OCI-LY7 (cell line): ENCODE measurements around the gene DUOX1. TPM values are rescaled to one million over a fixed set of nuclear protein-coding genes. Genes with fewer than 3 reads are reported as not detected.

Experiments used
- BruUV-seq: library from RNA; stranded (reverse); fragments of 400-500 nt; replicated peaks from 2 replicates; lab custom pipeline; 2021; lab: Mats Ljungman, UMichigan
- CTCF ChIA-PET: fragments of 300-600 bp; sonication (Branson Sonifier 250); formaldehyde crosslinking; loops from one replicate; lab custom pipeline; 2022; ENCODE audit warnings: antibody characterized with exemption; ENCODE audit not compliant: unreplicated experiment; lab: Charles Lee
- POLR2A ChIA-PET: fragments of 300-600 bp; sonication (Branson Sonifier 250); formaldehyde crosslinking; loops from one replicate; lab custom pipeline; 2022; ENCODE audit warnings: antibody characterized with exemption; lab: Charles Lee
- DNase-seq: peaks from one replicate; pipeline ENCODE4 v3.0.0-alpha.2; 2015; ENCODE audit warnings: low spot score
- H2AFZ ChIP-seq: fragments of 200-600 bp; sonication (generic), shearing (Covaris generic); 2 replicates; pipeline ENCODE4 v1.6.1; 2014; ENCODE audit warnings: mild to moderate bottlenecking, antibody characterized with exemption, low read length, moderate library complexity
- H3K27ac ChIP-seq: fragments of 200-600 bp; sonication (generic); 2 replicates; pipeline ENCODE4 v1.5.1; 2014; ENCODE audit warnings: mixed run types, low read depth, mild to moderate bottlenecking, moderate library complexity, low read length, inconsistent platforms; ENCODE audit not compliant: poor library complexity, severe bottlenecking
- H3K36me3 ChIP-seq: fragments of 200-600 bp; sonication (generic); 2 replicates; pipeline ENCODE4 v1.6.1; 2014; ENCODE audit warnings: mild to moderate bottlenecking, antibody characterized with exemption, low read length, moderate library complexity, mixed read lengths; ENCODE audit not compliant: insufficient read depth
- H3K4me1 ChIP-seq: fragments of 200-600 bp; sonication (generic); 2 replicates; pipeline ENCODE4 v1.5.1; 2014; ENCODE audit warnings: mild to moderate bottlenecking, low read length; ENCODE audit not compliant: insufficient read depth, poor library complexity, severe bottlenecking
- H3K4me2 ChIP-seq: fragments of 200-600 bp; sonication (generic); 2 replicates; pipeline ENCODE4 v1.6.1; 2014; ENCODE audit warnings: mild to moderate bottlenecking, low read length
- H3K4me3 ChIP-seq: fragments of 200-600 bp; sonication (generic); 2 replicates; pipeline ENCODE4 v1.5.1; 2014; ENCODE audit warnings: mild to moderate bottlenecking, low read depth, low read length; ENCODE audit not compliant: poor library complexity, severe bottlenecking
- H3K79me2 ChIP-seq: fragments of 200-600 bp; sonication (generic); 2 replicates; pipeline ENCODE4 v1.6.1; 2016; ENCODE audit warnings: low read depth, mild to moderate bottlenecking, low read length, moderate library complexity, mixed read lengths; ENCODE audit not compliant: insufficient read depth
- H3K9me2 ChIP-seq: fragments of 200-600 bp; sonication (generic); 2 replicates; pipeline ENCODE4 v1.6.1; 2016; ENCODE audit warnings: mild to moderate bottlenecking, low read length, mixed read lengths; ENCODE audit not compliant: insufficient read depth
- H3K9me3 ChIP-seq: fragments of 200-600 bp; sonication (generic); 2 replicates; pipeline ENCODE4 v1.6.1; 2014; ENCODE audit warnings: mild to moderate bottlenecking, mixed run types, low read length, mixed read lengths
- H4K20me1 ChIP-seq: fragments of 200-600 bp; sonication (generic); 2 replicates; pipeline ENCODE4 v1.6.1; 2014; ENCODE audit warnings: mild to moderate bottlenecking, antibody characterized with exemption, low read length, moderate library complexity, mixed read lengths; ENCODE audit not compliant: insufficient read depth
- CTCF ChIP-seq: fragments of 200-600 bp; sonication (generic); conservative IDR thresholded peaks from 2 replicates; pipeline ENCODE4 v1.5.1; 2014; ENCODE audit warnings: mild to moderate bottlenecking, antibody characterized with exemption, low read length, moderate library complexity, mixed read lengths
- EZH2phosphoT487 ChIP-seq: fragments of 200-600 bp; sonication (generic); IDR thresholded peaks from 2 replicates; pipeline ENCODE4 v1.6.1; 2018; ENCODE audit warnings: low read depth, borderline replicate concordance, mild to moderate bottlenecking, mixed run types, antibody characterized with exemption, low read length, moderate library complexity, mixed read lengths
- intact Hi-C: fragments of 100-400 bp; cut with micrococcal nuclease; formaldehyde crosslinking; loops from one replicate; pipeline ENCODE4 v1.10.0; 2022; ENCODE audit not compliant: unreplicated experiment
- total RNA-seq, 2 experiments: library from RNA; depleted of rRNA in 1 of 2; stranded (reverse); fragments of >200 nt in 1 of 2; shearing (Covaris generic) in 1 of 2; gene quantifications; 2 replicates each; pipeline ENCODE4 v1.2.3, GENCODE V29; 2014 to 2022

DUOX1 gene
- total RNA-seq, 2 experiments from 2014 or later = not detected

- Histone ChIP-seq H3K79me2 (no peaks in the 10 kb centered on the region), H3K27ac (no peak overlapping the region), H2AFZ (no peak overlapping the region), H3K9me2 (no peaks in the 10 kb centered on the region), H4K20me1 (no peaks in the 10 kb centered on the region), H3K36me3 (no peaks in the 10 kb centered on the region), H3K4me3 (no peak overlapping the region), H3K9me3 (no peaks in the 10 kb centered on the region), H3K4me2 (no peak overlapping the region), H3K4me1 (no peaks in the 10 kb centered on the region)
- TF ChIP-seq EZH2phosphoT487 (no peak), CTCF (no peak)
- intact Hi-C loops = no loop called here
- CTCF ChIA-PET = no interaction called here
- DNase-seq = no peak
- POLR2A ChIA-PET = no interaction called here
- no TSS peak for BruUV-seq
Measured at GRCh38 chr15:45143946-45144345, 14.2 kb downstream of the DUOX1 start.

- ChIA-PET POLR2A (no interaction called here), CTCF (no interaction called here)
- no TSS peak for BruUV-seq
Measured at GRCh38 chr15:45144775-45145174, 15.0 kb downstream of the DUOX1 start.

GRCh38 chr15:45146405-45146804, 16.6 kb downstream of the DUOX1 start:
- Histone ChIP-seq H3K27ac (no peak overlapping the region), H4K20me1 (no peaks in the 10 kb centered on the region), H3K9me2 (no peaks in the 10 kb centered on the region), H3K4me1 (no peaks in the 10 kb centered on the region), H3K4me3 (no peak overlapping the region), H3K36me3 (no peaks in the 10 kb centered on the region), H3K9me3 (no peaks in the 10 kb centered on the region), H3K4me2 (no peak overlapping the region), H2AFZ (no peak overlapping the region), H3K79me2 (no peaks in the 10 kb centered on the region)
- BruUV-seq = no TSS peak
- intact Hi-C loops = no loop called here
- no peak for TF ChIP-seq EZH2phosphoT487
- no peak for TF ChIP-seq CTCF
- no peak for DNase-seq
- ChIA-PET CTCF (no interaction called here), POLR2A (no interaction called here)

More at GRCh38 chr15:45144775-45145174, 15.0 kb downstream of the DUOX1 start:
- H3K4me3 ChIP-seq = no peak overlapping the region
- no peak overlapping the region for H3K4me2 ChIP-seq
- H3K36me3 ChIP-seq = no peaks in the 10 kb centered on the region
- no peaks in the 10 kb centered on the region for H3K9me2 ChIP-seq
- no peak overlapping the region for H2AFZ ChIP-seq
- no peaks in the 10 kb centered on the region for H3K79me2 ChIP-seq
- TF ChIP-seq EZH2phosphoT487 (no peak), CTCF (no peak)
- H4K20me1 ChIP-seq = no peaks in the 10 kb centered on the region
- no peak for DNase-seq
- intact Hi-C loops = no loop called here
- H3K9me3 ChIP-seq = no peaks in the 10 kb centered on the region
- H3K27ac ChIP-seq = no peak overlapping the region
- no peaks in the 10 kb centered on the region for H3K4me1 ChIP-seq
